ENCODE results near the gene LTO1. TPM values are rescaled to one million over a fixed set of nuclear protein-coding genes. Genes with fewer than 3 reads are reported as not detected.

The LTO1 gene
- total and polyA plus RNA-seq, 2 of the 13 experiments (the other 11 are each of a cell fraction or from before 2014, with no cell fraction given), result 11.8 to 15.0 TPM

- TF ChIP-seq, protein P1, sequence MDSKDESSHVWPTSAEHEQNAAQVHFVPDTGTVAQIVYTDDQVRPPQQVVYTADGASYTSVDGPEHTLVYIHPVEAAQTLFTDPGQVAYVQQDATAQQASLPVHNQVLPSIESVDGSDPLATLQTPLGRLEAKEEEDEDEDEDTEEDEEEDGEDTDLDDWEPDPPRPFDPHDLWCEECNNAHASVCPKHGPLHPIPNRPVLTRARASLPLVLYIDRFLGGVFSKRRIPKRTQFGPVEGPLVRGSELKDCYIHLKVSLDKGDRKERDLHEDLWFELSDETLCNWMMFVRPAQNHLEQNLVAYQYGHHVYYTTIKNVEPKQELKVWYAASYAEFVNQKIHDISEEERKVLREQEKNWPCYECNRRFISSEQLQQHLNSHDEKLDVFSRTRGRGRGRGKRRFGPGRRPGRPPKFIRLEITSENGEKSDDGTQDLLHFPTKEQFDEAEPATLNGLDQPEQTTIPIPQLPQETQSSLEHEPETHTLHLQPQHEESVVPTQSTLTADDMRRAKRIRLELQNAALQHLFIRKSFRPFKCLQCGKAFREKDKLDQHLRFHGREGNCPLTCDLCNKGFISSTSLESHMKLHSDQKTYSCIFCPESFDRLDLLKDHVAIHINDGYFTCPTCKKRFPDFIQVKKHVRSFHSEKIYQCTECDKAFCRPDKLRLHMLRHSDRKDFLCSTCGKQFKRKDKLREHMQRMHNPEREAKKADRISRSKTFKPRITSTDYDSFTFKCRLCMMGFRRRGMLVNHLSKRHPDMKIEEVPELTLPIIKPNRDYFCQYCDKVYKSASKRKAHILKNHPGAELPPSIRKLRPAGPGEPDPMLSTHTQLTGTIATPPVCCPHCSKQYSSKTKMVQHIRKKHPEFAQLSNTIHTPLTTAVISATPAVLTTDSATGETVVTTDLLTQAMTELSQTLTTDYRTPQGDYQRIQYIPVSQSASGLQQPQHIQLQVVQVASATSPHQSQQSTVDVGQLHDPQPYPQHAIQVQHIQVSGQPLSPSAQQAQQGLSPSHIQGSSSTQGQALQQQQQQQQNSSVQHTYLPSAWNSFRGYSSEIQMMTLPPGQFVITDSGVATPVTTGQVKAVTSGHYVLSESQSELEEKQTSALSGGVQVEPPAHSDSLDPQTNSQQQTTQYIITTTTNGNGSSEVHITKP (CRISPR knock-in tag; IDR thresholded peaks at IDR 0.05; ENCODE audit: low read depth), result peak; percentile 24
- peak; percentile 47; the same call in 1 of the 2 replicates for TF ChIP-seq RNF2 (conservative IDR thresholded peaks at IDR 0.05; ENCODE audit: low read depth)
- 0 out of 4 replicates have a peak, but pooled peaks of 1 of the 2 experiments have one; percentile 12 for TF ChIP-seq NR2F1 (CRISPR knock-in tag; IDR thresholded peaks at IDR 0.05)
- 0 out of 2 replicates have a peak, but pooled peaks have one; percentile 71 for TF ChIP-seq ZZZ3 (CRISPR knock-in tag; IDR thresholded peaks at IDR 0.05; ENCODE audit: borderline replicate concordance)
- TF ChIP-seq MEIS1 (CRISPR knock-in tag; IDR thresholded peaks at IDR 0.05; ENCODE audit: borderline replicate concordance), result peak; percentile 36; the same call in 1 of the 2 replicates
- no peak for TF ChIP-seq KDM6A (CRISPR knock-in tag; IDR thresholded peaks at IDR 0.05; ENCODE audit: low read depth)
- TF ChIP-seq MTA1 (CRISPR knock-in tag; IDR thresholded peaks at IDR 0.05; ENCODE audit: borderline replicate concordance), result peak; percentile 63; the same call in 1 of the 2 replicates
- no peak for TF ChIP-seq ZNF180 (CRISPR knock-in tag; IDR thresholded peaks at IDR 0.05; ENCODE audit: borderline replicate concordance, low read depth)
- 0 out of 2 replicates have a peak, but pooled peaks have one; percentile 27 for TF ChIP-seq ZNF777 (CRISPR knock-in tag; IDR thresholded peaks at IDR 0.05)
- TF ChIP-seq ZNF563 (CRISPR knock-in tag; IDR thresholded peaks at IDR 0.05), result peak; percentile 81; the same call in 1 of the 2 replicates
- TF ChIP-seq ZNF574 (CRISPR knock-in tag; IDR thresholded peaks at IDR 0.05), result peak; percentile 47
- peak; percentile 35 for TF ChIP-seq ZNF768 (CRISPR knock-in tag; IDR thresholded peaks at IDR 0.05)
- TF ChIP-seq SRSF1 (optimal IDR thresholded peaks at IDR 0.05; ENCODE audit: low read depth, low read length), result peak; percentile 67
- TF ChIP-seq KLF11 (CRISPR knock-in tag; IDR thresholded peaks at IDR 0.05), result peak; percentile 90
- TF ChIP-seq FOXJ3 (CRISPR knock-in tag; IDR thresholded peaks at IDR 0.05; ENCODE audit: borderline replicate concordance), result no peak
- TF ChIP-seq THRA (CRISPR knock-in tag; IDR thresholded peaks at IDR 0.05; ENCODE audit: borderline replicate concordance), result peak; percentile 35; the same call in 1 of the 2 replicates
- TF ChIP-seq ZNF44 (CRISPR knock-in tag; IDR thresholded peaks at IDR 0.05), result 0 out of 2 replicates have a peak, but pooled peaks have one; percentile 75
- TF ChIP-seq SOX6 (IDR thresholded peaks at IDR 0.05), result no peak
- TF ChIP-seq SOX6 (CRISPR knock-in tag; IDR thresholded peaks at IDR 0.05), result peak; percentile 73
- TF ChIP-seq ZSCAN21 (CRISPR knock-in tag; IDR thresholded peaks at IDR 0.05; ENCODE audit: borderline replicate concordance), result peak; percentile 33; the same call in 1 of the 2 replicates
- TF ChIP-seq FOXK1 (CRISPR knock-in tag; IDR thresholded peaks at IDR 0.05; ENCODE audit: borderline replicate concordance, low read depth), result peak; percentile 42; the same call in 1 of the 2 replicates
Measured at GRCh38 chr11:69644071-69644961, 30.8 kb downstream of the LTO1 start (continued).

Data from HepG2 (cell line).